ENCODE data around the gene CRACR2B. TPM values are rescaled to one million over a fixed set of nuclear protein-coding genes. Genes with fewer than 3 reads are reported as not detected.

The CRACR2B gene
- total RNA-seq, 1 donor from 2014 or later, result 19.3 TPM

- H3K4me1 Mint-ChIP-seq (ENCODE audit: unreplicated experiment), result peaks cover 10% of the 10 kb centered on the region
- H3K36me3 Mint-ChIP-seq, result no peaks in the 10 kb centered on the region
- DNase-seq (ENCODE audit: extremely low spot score, unreplicated experiment), result no peak
- peak overlapping the region; percentile 95 for H3K4me3 Mint-ChIP-seq
- no peak for TF ChIP-seq CTCF (conservative IDR thresholded peaks at IDR 0.05)
- H3K27ac Mint-ChIP-seq, result peak overlapping the region; percentile 98
- no peaks in the 10 kb centered on the region for H3K9me3 Mint-ChIP-seq
- H3K27me3 Mint-ChIP-seq, result no peaks in the 10 kb centered on the region
Measured at GRCh38 chr11:808427-809286, 19.1 kb upstream of the CRACR2B start.

- peak within 1 kb of the TSS; percentile 98 for H3K27ac Mint-ChIP-seq
- peak; percentile 98 for DNase-seq (ENCODE audit: extremely low spot score, unreplicated experiment)
- H3K36me3 Mint-ChIP-seq, result no peaks in the 10 kb centered on the region
- H3K4me3 Mint-ChIP-seq, result peak within 1 kb of the TSS; percentile 95
- H3K4me1 Mint-ChIP-seq (ENCODE audit: unreplicated experiment), result peaks cover 10% of the 10 kb centered on the region
- no peak for TF ChIP-seq CTCF (conservative IDR thresholded peaks at IDR 0.05)
- H3K27me3 Mint-ChIP-seq, result no peaks in the 10 kb centered on the region
- H3K9me3 Mint-ChIP-seq, result no peaks in the 10 kb centered on the region
Measured at GRCh38 chr11:809287-810039, 18.3 kb upstream of the CRACR2B start, which contains the start of gene RPLP2. Gene RPLP2 (plus strand): TSS chr11:809967. CDS start chr11:810235, 268 bp downstream.

GRCh38 chr11:810040-810567 lies 17.6 kb upstream of the CRACR2B start:
- no peaks in the 10 kb centered on the region for H3K36me3 Mint-ChIP-seq
- peaks cover 10% of the 10 kb centered on the region for H3K4me1 Mint-ChIP-seq (ENCODE audit: unreplicated experiment)
- peak overlapping the region; percentile 95 for H3K4me3 Mint-ChIP-seq
- DNase-seq (ENCODE audit: extremely low spot score, unreplicated experiment), result no peak
- peak; percentile 36 for TF ChIP-seq CTCF (conservative IDR thresholded peaks at IDR 0.05)
- no peaks in the 10 kb centered on the region for H3K9me3 Mint-ChIP-seq
- H3K27ac Mint-ChIP-seq, result peak overlapping the region; percentile 98
- H3K27me3 Mint-ChIP-seq, result no peaks in the 10 kb centered on the region

GRCh38 chr11:811446-812245 lies 16.1 kb upstream of the CRACR2B start:
- H3K36me3 Mint-ChIP-seq, result no peaks in the 10 kb centered on the region
- DNase-seq (ENCODE audit: extremely low spot score, unreplicated experiment), result no peak
- peak overlapping the region; percentile 79 for H3K27ac Mint-ChIP-seq
- no peaks in the 10 kb centered on the region for H3K27me3 Mint-ChIP-seq
- peak overlapping the region; percentile 95 for H3K4me3 Mint-ChIP-seq
- TF ChIP-seq CTCF (conservative IDR thresholded peaks at IDR 0.05), result no peak
- H3K4me1 Mint-ChIP-seq (ENCODE audit: unreplicated experiment), result peaks cover 10% of the 10 kb centered on the region
- no peaks in the 10 kb centered on the region for H3K9me3 Mint-ChIP-seq

GRCh38 chr11:812390-812789 lies 15.3 kb upstream of the CRACR2B start:
- Mint-ChIP-seq H3K27ac (no peak overlapping the region), H3K36me3 (no peaks in the 10 kb centered on the region), H3K4me3 (peak overlapping the region; percentile 95), H3K9me3 (no peaks in the 10 kb centered on the region), H3K27me3 (no peaks in the 10 kb centered on the region), H3K4me1 (ENCODE audit: unreplicated experiment) (peaks cover 10% of the 10 kb centered on the region)
- TF ChIP-seq CTCF (conservative IDR thresholded peaks at IDR 0.05), result no peak
- no peak for DNase-seq (ENCODE audit: extremely low spot score, unreplicated experiment)

Measured in type B pancreatic cell (in vitro differentiated cells).